ENCODE measurements around the gene CRTAC1.

DNA sequence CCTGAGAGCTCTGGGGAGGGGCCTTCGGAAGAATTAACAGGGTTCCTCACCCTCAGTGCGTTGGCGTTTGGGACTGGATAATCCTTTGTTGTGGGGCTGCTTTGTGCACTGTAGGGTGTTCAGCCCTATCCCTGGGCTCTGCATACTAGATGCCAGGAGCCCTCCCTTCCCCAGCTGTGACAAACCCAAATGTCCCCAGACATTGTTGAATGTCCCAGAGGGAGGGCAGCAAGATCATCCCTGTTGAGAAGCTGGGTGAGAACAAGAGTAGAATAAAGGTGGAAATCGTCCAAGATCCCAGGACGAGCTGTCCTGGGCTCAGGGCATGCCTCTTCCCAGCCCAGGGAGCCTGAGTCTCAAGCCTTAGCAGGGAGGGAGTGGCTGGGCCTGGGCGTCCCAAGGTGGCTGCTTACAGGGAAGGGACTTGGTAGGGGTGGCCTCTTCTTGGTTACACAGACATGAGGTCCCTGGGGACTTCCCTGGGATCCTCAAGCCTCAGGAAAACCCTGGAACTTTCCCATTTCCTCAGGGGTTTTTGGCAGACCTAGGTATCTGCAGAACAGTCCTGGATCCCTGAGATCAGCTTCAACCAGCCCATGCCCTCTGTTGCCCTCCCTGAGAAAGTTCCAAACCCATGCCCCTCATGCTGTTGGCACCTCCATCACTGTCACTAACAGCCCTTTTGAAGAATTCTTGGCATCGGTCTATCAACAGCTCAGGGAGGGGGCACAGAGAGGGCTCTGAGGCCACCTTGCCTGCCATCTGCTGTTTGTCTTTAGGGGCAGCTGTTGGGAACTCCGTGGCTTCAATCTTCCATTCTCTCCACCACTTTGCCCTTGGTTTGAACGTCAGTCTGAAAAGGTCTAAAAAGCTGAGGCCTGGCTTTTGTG, 127.0 kb downstream of the CRTAC1 start:
- TF ChIP-seq POLR2AphosphoS5 (IDR thresholded peaks at IDR 0.05): no peak
- TF ChIP-seq, protein P1, sequence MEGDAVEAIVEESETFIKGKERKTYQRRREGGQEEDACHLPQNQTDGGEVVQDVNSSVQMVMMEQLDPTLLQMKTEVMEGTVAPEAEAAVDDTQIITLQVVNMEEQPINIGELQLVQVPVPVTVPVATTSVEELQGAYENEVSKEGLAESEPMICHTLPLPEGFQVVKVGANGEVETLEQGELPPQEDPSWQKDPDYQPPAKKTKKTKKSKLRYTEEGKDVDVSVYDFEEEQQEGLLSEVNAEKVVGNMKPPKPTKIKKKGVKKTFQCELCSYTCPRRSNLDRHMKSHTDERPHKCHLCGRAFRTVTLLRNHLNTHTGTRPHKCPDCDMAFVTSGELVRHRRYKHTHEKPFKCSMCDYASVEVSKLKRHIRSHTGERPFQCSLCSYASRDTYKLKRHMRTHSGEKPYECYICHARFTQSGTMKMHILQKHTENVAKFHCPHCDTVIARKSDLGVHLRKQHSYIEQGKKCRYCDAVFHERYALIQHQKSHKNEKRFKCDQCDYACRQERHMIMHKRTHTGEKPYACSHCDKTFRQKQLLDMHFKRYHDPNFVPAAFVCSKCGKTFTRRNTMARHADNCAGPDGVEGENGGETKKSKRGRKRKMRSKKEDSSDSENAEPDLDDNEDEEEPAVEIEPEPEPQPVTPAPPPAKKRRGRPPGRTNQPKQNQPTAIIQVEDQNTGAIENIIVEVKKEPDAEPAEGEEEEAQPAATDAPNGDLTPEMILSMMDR (IDR thresholded peaks at IDR 0.05): no peak
